HEK293 (cell line): ENCODE data around the gene HOXD1.
A peak's percentile ranks its signal among the peaks of the same experiment; 100 is the strongest.

Source experiments
- CTCF ChIA-PET: fragments of 350-600 bp; formaldehyde crosslinking; extraction: SDS; loops from one replicate; lab custom pipeline; 2021; ENCODE audit warnings: antibody characterized with exemption; lab: Yijun Ruan, JAX
- POLR2A ChIA-PET: fragments of 300-600 bp; formaldehyde crosslinking; extraction: SDS; loops from one replicate; lab custom pipeline; 2020; ENCODE audit warnings: antibody characterized with exemption, inconsistent platforms; lab: Yijun Ruan, JAX
- H3K27ac ChIP-seq: fragments of 200-500 bp; sonication (Bioruptor generic); 2 replicates; pipeline ENCODE4 v1.5.1; 2014; ENCODE audit warnings: low read depth, low read length, control low read depth, inconsistent platforms; ENCODE audit errors: extremely low read depth
- H3K36me3 ChIP-seq, 2 experiments: fragments of 200-500 bp in 1 of 2; sonication (Bioruptor generic) in 1 of 2; 1 replicate in 1 of 2; 2 replicates in 1 of 2; pipeline ENCODE4 v1.5.1; 2014 to 2017; ENCODE audit warnings: inconsistent platforms in 2 of 2, low read length in 2 of 2; ENCODE audit not compliant: control insufficient read depth in 2 of 2, insufficient read depth in 1 of 2
- H3K4me1 ChIP-seq: fragments of 200-500 bp; sonication (Bioruptor generic); 2 replicates; pipeline ENCODE4 v1.5.1; 2014; ENCODE audit warnings: mild to moderate bottlenecking, low read length, inconsistent platforms; ENCODE audit not compliant: control insufficient read depth, insufficient read depth
- H3K4me3 ChIP-seq: 2 replicates; pipeline ENCODE4 v1.5.1; 2011; ENCODE audit warnings: low read depth, mild to moderate bottlenecking, control low read depth, low read length, moderate library complexity
- H3K9me3 ChIP-seq: fragments of 200-500 bp; sonication (Bioruptor generic); 2 replicates; pipeline ENCODE4 v1.5.1; 2014; ENCODE audit warnings: low read depth, low read length, inconsistent platforms; ENCODE audit not compliant: control insufficient read depth, insufficient read depth
- CTCF ChIP-seq: fragments of 450-650 bp; formaldehyde crosslinking; IDR thresholded peaks from 2 replicates; pipeline ENCODE4 v1.5.1; 2016; ENCODE audit warnings: missing biosample characterization, missing genetic modification characterization
- OVOL3 ChIP-seq: fragments of 450-650 bp; formaldehyde crosslinking; IDR thresholded peaks from 2 replicates; pipeline ENCODE4 v1.5.1; 2016; ENCODE audit warnings: missing biosample characterization, missing genetic modification characterization
- PBX3 ChIP-seq: sonication (generic); formaldehyde crosslinking; IDR thresholded peaks from 2 replicates; pipeline ENCODE4 v1.8.1; 2022; ENCODE audit warnings: mild to moderate bottlenecking, moderate library complexity, missing genetic modification reagents
- PRDM4 ChIP-seq: fragments of 450-650 bp; formaldehyde crosslinking; IDR thresholded peaks from 2 replicates; pipeline ENCODE4 v1.5.1; 2017; ENCODE audit warnings: missing biosample characterization, missing genetic modification characterization
- ZNF140 ChIP-seq: fragments of 450-650 bp; formaldehyde crosslinking; IDR thresholded peaks from 2 replicates; pipeline ENCODE4 v1.5.1; 2016; ENCODE audit warnings: missing biosample characterization, missing genetic modification characterization
- ZNF223 ChIP-seq: fragments of 450-650 bp; formaldehyde crosslinking; IDR thresholded peaks from 2 replicates; pipeline ENCODE4 v1.5.1; 2016; ENCODE audit warnings: missing biosample characterization, missing genetic modification characterization
- ZNF24 ChIP-seq: fragments of 450-650 bp; formaldehyde crosslinking; IDR thresholded peaks from 2 replicates; pipeline ENCODE4 v1.5.1; 2016; ENCODE audit warnings: missing biosample characterization, missing genetic modification characterization
- ZNF26 ChIP-seq: fragments of 450-650 bp; formaldehyde crosslinking; IDR thresholded peaks from 2 replicates; pipeline ENCODE4 v1.5.1; 2016; ENCODE audit warnings: missing biosample characterization, missing genetic modification characterization
- ZNF423 ChIP-seq: fragments of 450-650 bp; formaldehyde crosslinking; IDR thresholded peaks from 2 replicates; pipeline ENCODE4 v1.5.1; 2016; ENCODE audit warnings: missing biosample characterization, missing genetic modification characterization
- ZNF473 ChIP-seq: fragments of 450-650 bp; formaldehyde crosslinking; IDR thresholded peaks from 2 replicates; pipeline ENCODE4 v1.5.1; 2017; ENCODE audit warnings: missing biosample characterization, missing genetic modification characterization
- ZNF501 ChIP-seq: fragments of 450-650 bp; formaldehyde crosslinking; IDR thresholded peaks from 2 replicates; pipeline ENCODE4 v1.5.1; 2016; ENCODE audit warnings: missing biosample characterization, missing genetic modification characterization
- ZNF514 ChIP-seq: fragments of 450-650 bp; formaldehyde crosslinking; IDR thresholded peaks from 2 replicates; pipeline ENCODE4 v1.5.1; 2016; ENCODE audit warnings: missing biosample characterization, missing genetic modification characterization
- ZNF600 ChIP-seq: fragments of 450-650 bp; formaldehyde crosslinking; IDR thresholded peaks from 2 replicates; pipeline ENCODE4 v1.5.1; 2016; ENCODE audit warnings: missing biosample characterization, missing genetic modification characterization
- ZNF776 ChIP-seq: fragments of 450-650 bp; formaldehyde crosslinking; IDR thresholded peaks from 2 replicates; pipeline ENCODE4 v1.5.0; 2017; ENCODE audit warnings: missing biosample characterization, missing genetic modification characterization, borderline replicate concordance
- TF ChIP-seq, protein P1 (sequence below): fragments of 450-650 bp; formaldehyde crosslinking; IDR thresholded peaks from 2 replicates; pipeline ENCODE4 v1.5.1; 2016; ENCODE audit warnings: missing biosample characterization, missing genetic modification characterization

The HOXD1 gene

DNA sequence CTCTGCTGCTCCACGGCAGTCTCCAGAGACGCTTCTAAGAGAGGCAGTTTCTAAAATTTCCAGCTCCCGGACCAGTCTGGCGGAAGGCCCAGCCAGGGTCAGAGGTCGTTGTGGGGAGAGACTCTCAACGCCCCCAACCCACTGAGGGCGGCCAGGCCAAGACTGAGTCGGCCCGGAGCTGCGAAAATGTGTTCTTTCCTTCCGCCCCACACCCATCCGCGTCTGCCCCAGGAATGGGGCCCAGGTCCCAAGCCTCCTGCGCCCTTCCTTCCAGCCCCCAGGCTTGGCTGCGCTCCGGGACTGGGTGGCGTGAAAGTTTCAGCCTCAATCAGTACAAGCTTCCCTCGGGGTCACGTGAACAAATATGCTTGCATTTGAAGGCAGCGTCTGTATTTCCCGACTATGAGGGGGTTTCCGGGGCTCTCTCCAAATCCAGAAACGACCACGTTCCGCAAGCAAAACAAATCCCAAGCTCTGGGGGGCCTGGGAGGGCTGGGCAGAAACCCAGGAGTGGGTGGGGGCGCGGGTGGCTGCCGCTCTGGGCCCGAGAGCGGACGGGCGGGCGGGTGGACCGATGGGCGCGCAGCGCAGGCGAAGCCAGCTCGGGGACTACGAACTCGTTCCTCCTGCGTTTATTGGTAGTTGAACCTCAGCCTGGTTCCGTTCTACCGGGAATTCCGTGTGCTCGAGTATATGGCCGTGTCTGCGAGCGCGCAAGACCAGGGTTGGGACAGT lies 28.1 kb upstream of the HOXD1 start:
- Histone ChIP-seq H3K27ac (no peak overlapping the region), H3K9me3 (no peaks in the 10 kb centered on the region), H3K4me3 (no peak overlapping the region)
- TF ChIP-seq CTCF (tag by site-specific recombination), result no peak
- TF ChIP-seq PRDM4 (tag by site-specific recombination), result 0 out of 2 replicates have a peak, but pooled peaks have one; percentile 43
- TF ChIP-seq ZNF223 (tag by site-specific recombination), result no peak
- TF ChIP-seq, all 188 proteins: peak for 1
- CTCF ChIA-PET, result interaction anchor here (0.7 to 1.8 kb wide), 2 partner anchors 294 to 375 kb away, joined by 3 to 5 read pairs; no protein-coding TSS in a partner anchor
- Histone ChIP-seq H3K36me3 (peaks cover 0 to 18% of the 10 kb centered on the region in 2 experiments; a peak in 2 of 3 replicates), H3K4me1 (peaks cover 5% of the 10 kb centered on the region; the same call in 1 of the 2 replicates)
- POLR2A ChIA-PET, result interaction anchor here (1.6 kb wide), 1 partner anchor 9 kb away, joined by 4 read pairs; the partner anchor contains the start of gene HOXD4

DNA sequence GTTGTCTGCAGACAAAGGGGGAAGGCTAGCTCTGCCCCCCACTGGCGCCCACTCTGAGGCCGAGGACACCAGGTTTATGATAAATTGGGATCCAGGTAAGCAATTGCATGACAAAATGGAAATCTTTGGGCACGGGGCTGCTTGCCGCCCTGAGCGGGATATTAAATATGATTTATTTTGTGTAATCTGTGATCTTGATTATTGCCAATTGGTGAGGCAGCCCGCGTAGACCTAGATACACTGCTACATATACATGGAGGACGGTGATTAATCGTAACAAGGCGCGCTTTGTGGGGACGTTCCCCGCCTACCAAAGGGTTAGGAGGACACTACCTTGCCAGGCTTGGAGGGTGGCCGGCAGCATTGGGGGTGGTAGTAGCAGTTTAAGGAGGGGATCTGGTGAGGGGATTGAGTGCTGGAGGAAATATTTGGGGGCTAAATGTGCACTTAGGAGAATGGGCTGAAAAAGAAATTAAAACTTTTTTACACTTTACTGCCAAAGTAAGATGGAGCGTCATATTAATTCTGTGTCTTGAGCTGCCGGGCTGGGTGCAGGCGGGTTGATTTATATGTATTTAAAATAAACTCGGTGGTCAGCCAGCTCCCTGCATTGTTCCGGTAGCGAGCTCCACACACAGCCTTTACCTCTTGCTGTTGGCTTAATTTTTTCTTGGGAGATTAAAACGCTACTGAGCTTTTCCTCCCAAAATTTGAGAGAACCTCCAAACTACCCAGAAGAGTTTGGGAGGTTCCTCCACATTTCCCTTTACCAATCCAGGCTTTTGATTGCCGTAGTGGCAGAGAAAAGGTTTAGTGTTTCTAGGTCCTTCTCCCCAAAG lies 27.3 kb upstream of the HOXD1 start:
- peaks cover 0 to 18% of the 10 kb centered on the region in 2 experiments; a peak in 2 of 3 replicates for H3K36me3 ChIP-seq
- TF ChIP-seq ZNF24 (tag by site-specific recombination), result no peak
- no peak for TF ChIP-seq ZNF501 (tag by site-specific recombination)
- no peak for TF ChIP-seq ZNF423 (tag by site-specific recombination)
- no peak for TF ChIP-seq ZNF514
- H3K27ac ChIP-seq, result no peak overlapping the region
- ChIA-PET POLR2A (interaction anchor here (1.6 kb wide), 1 partner anchor 10 kb away, joined by 4 read pairs; the partner anchor contains the start of gene HOXD4), CTCF (interaction anchor here (0.7 to 1.8 kb wide), 4 partner anchors 20 to 374 kb away, joined by 3 to 5 read pairs (median 4); no protein-coding TSS in a partner anchor)
- no peak overlapping the region for H3K4me3 ChIP-seq
- H3K4me1 ChIP-seq, result peaks cover 5% of the 10 kb centered on the region; the same call in 1 of the 2 replicates
- no peaks in the 10 kb centered on the region for H3K9me3 ChIP-seq

- Histone ChIP-seq H3K36me3 (peaks cover 0 to 18% of the 10 kb centered on the region in 2 experiments; a peak in 2 of 3 replicates), H3K27ac (no peak overlapping the region), H3K4me3 (no peak overlapping the region), H3K9me3 (no peaks in the 10 kb centered on the region), H3K4me1 (no peaks in the 10 kb centered on the region)
- ChIA-PET CTCF (interaction anchor here (0.9 to 1.8 kb wide), 3 partner anchors 21 to 293 kb away, joined by 3 to 5 read pairs (median 4); no protein-coding TSS in a partner anchor), POLR2A (interaction anchor here (1.6 kb wide), 1 partner anchor 10 kb away, joined by 4 read pairs; the partner anchor contains the start of gene HOXD4)
- TF ChIP-seq ZNF26 (tag by site-specific recombination) (no peak), CTCF (tag by site-specific recombination) (no peak), ZNF776 (no peak), OVOL3 (no peak), ZNF600 (tag by site-specific recombination) (no peak), PBX3 (no peak), ZNF140 (no peak), ZNF473 (tag by site-specific recombination) (no peak)
- TF ChIP-seq, protein P1, sequence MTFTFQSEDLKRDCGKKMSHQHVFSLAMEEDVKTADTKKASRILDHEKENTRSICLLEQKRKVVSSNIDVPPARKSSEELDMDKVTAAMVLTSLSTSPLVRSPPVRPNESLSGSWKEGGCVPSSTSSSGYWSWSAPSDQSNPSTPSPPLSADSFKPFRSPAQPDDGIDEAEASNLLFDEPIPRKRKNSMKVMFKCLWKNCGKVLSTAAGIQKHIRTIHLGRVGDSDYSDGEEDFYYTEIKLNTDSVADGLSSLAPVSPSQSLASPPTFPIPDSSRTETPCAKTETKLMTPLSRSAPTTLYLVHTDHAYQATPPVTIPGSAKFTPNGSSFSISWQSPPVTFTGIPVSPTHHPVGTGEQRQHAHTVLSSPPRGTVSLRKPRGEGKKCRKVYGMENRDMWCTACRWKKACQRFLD (tag by site-specific recombination), result no peak
Observed at GRCh38 chr2:176161825-176162626, 26.4 kb upstream of the HOXD1 start.
